Keratinocyte (primary cell): Measurements from ENCODE around the gene ZBP1. TPM values are rescaled to one million over a fixed set of nuclear protein-coding genes. Genes with fewer than 3 reads are reported as not detected.
A peak's percentile ranks its signal among the peaks of the same experiment; 100 is the strongest.

ENCODE experiments used
- DNase-seq: peaks from one replicate; pipeline ENCODE4 v3.0.0-alpha.2; 2011; ENCODE audit warnings: low read depth, missing footprints, low spot score
- FAIRE-seq: peaks from 2 replicates; lab custom pipeline; 2011; peaks lifted over from hg19 to GRCh38; lab: Jason Lieb, UNC
- H2AFZ ChIP-seq: 2 replicates; pipeline ENCODE4 v1.6.0; 2012; ENCODE audit warnings: low read length, control low read depth, inconsistent platforms; ENCODE audit not compliant: control insufficient read depth
- H3K27ac ChIP-seq: 2 replicates; pipeline ENCODE4 v1.5.1; 2011; ENCODE audit warnings: low read length; ENCODE audit not compliant: control insufficient read depth, insufficient read depth
- H3K27me3 ChIP-seq: 3 replicates; pipeline ENCODE4 v1.6.0; 2011; ENCODE audit warnings: low read length; ENCODE audit not compliant: control insufficient read depth, insufficient read depth; ENCODE audit errors: extremely low read depth
- H3K36me3 ChIP-seq, 2 experiments: 2 replicates in 1 of 2; 3 replicates in 1 of 2; pipeline ENCODE4 v1.5.1; 2011; ENCODE audit warnings: low read length in 2 of 2, mild to moderate bottlenecking in 1 of 2; ENCODE audit not compliant: control insufficient read depth in 2 of 2, insufficient read depth in 2 of 2; ENCODE audit errors: extremely low read depth in 1 of 2
- H3K4me1 ChIP-seq: 3 replicates; pipeline ENCODE4 v1.5.1; 2011; ENCODE audit warnings: low read length; ENCODE audit not compliant: control insufficient read depth, insufficient read depth; ENCODE audit errors: extremely low read depth
- H3K4me2 ChIP-seq: 3 replicates; pipeline ENCODE4 v1.6.0; 2011; ENCODE audit warnings: low read depth, low read length; ENCODE audit not compliant: control insufficient read depth, insufficient read depth; ENCODE audit errors: extremely low read depth
- H3K4me3 ChIP-seq, 3 experiments: fragments of 200-600 bp in 1 of 3; sonication (generic) in 1 of 3; 2 replicates in 2 of 3; 3 replicates in 1 of 3; pipeline ENCODE4 v1.5.1; 2011 to 2016; ENCODE audit warnings: low read length in 3 of 3, mild to moderate bottlenecking in 3 of 3, control low read depth in 2 of 3, inconsistent platforms in 1 of 3, low read depth in 1 of 3, mixed read lengths in 1 of 3, mixed run types in 1 of 3, moderate library complexity in 1 of 3; ENCODE audit not compliant: control insufficient read depth in 2 of 3, insufficient read depth in 2 of 3; ENCODE audit errors: extremely low read depth in 1 of 3
- H3K79me2 ChIP-seq: 2 replicates; pipeline ENCODE4 v1.6.0; 2012; ENCODE audit warnings: low read length; ENCODE audit not compliant: control insufficient read depth, insufficient read depth
- H3K9ac ChIP-seq: 3 replicates; pipeline ENCODE4 v1.6.0; 2011; ENCODE audit warnings: low read length; ENCODE audit not compliant: control insufficient read depth, insufficient read depth; ENCODE audit errors: extremely low read depth
- H3K9me1 ChIP-seq: 3 replicates; pipeline ENCODE4 v1.6.0; 2011; ENCODE audit warnings: low read length; ENCODE audit not compliant: control insufficient read depth, insufficient read depth; ENCODE audit errors: extremely low read depth
- H3K9me3 ChIP-seq: 2 replicates; pipeline ENCODE4 v1.5.1; 2012; ENCODE audit warnings: low read depth, low read length; ENCODE audit not compliant: control insufficient read depth
- H4K20me1 ChIP-seq: 3 replicates; pipeline ENCODE4 v1.6.0; 2011; ENCODE audit warnings: low read length; ENCODE audit not compliant: control insufficient read depth, insufficient read depth; ENCODE audit errors: extremely low read depth
- CTCF ChIP-seq, 3 experiments: IDR thresholded peaks in 1 of 3; conservative IDR thresholded peaks in 1 of 3; optimal IDR thresholded peaks in 1 of 3; 2 replicates in 2 of 3; 3 replicates in 1 of 3; pipeline versions ENCODE3 to v1.5.1; 2011; ENCODE audit warnings: low read length in 3 of 3, mild to moderate bottlenecking in 3 of 3, moderate library complexity in 2 of 3, control low read depth in 1 of 3, inconsistent platforms in 1 of 3; ENCODE audit not compliant: insufficient read depth in 2 of 3; ENCODE audit errors: extremely low read depth in 1 of 3
- EZH2 ChIP-seq: IDR thresholded peaks from one replicate; pipeline ENCODE4 v1.6.1; 2012; ENCODE audit warnings: inconsistent platforms, mild to moderate bottlenecking, low read length, moderate library complexity
- dilution Hi-C: fragments of 300-500 bp; cut with MboI; formaldehyde crosslinking; loops from one replicate; pipeline ENCODE4 v1.7.0; 2020; ENCODE audit warnings: low sequenced_read_pairs; ENCODE audit not compliant: extremely low pct_ligation_motif_present
- polyA plus RNA-seq, 5 experiments: library from polyadenylated mRNA; depleted of rRNA in 3 of 5; stranded (reverse) in 3 of 5; stranded (forward) in 1 of 5; unstranded in 1 of 5; fragments of >200 nt; gene quantifications; 1 replicate in 1 of 5; 2 replicates in 3 of 5; 3 replicates in 1 of 5; pipeline versions ENCODE4 v1.2.1 to v1.2.3, GENCODE V29; 2011 to 2012; ENCODE audit warnings: missing spikeins in 2 of 5, low read depth in 1 of 5, low replicate concordance in 1 of 5

ZBP1 gene
- polyA plus RNA-seq, 1 donor (not counting 4 experiments of a cell fraction or from before 2014, with no cell fraction given) = 0.08 TPM

GRCh38 chr20:57658833-57659516 is 38.7 kb upstream of the ZBP1 start:
- no peak for TF ChIP-seq EZH2
- FAIRE-seq = no peak
- H3K27me3 ChIP-seq = no peaks in the 10 kb centered on the region
- no peaks in the 10 kb centered on the region for H3K9me3 ChIP-seq
- peaks cover 10% of the 10 kb centered on the region for H3K9me1 ChIP-seq
- H3K4me2 ChIP-seq = no peak overlapping the region
- H4K20me1 ChIP-seq = peaks cover 58% of the 10 kb centered on the region
- H3K36me3 ChIP-seq = peaks cover 41 to 52% of the 10 kb centered on the region in 2 experiments
- no peak overlapping the region for H3K27ac ChIP-seq
- H3K4me3 ChIP-seq = no peak overlapping the region
- dilution Hi-C loops = no loop called here
- H3K79me2 ChIP-seq = peaks cover 69% of the 10 kb centered on the region
- no peak overlapping the region for H2AFZ ChIP-seq
- no peak for DNase-seq
- H3K4me1 ChIP-seq = peaks cover 30% of the 10 kb centered on the region
- H3K9ac ChIP-seq = no peak overlapping the region

- Histone ChIP-seq H3K79me2 (peaks cover 66% of the 10 kb centered on the region), H3K36me3 (peaks cover 43 to 53% of the 10 kb centered on the region in 2 experiments)
Measured at GRCh38 chr20:57658447-57658832, 38.2 kb upstream of the ZBP1 start.

More at GRCh38 chr20:57658447-57658832, 38.2 kb upstream of the ZBP1 start:
- TF ChIP-seq CTCF (optimal IDR thresholded peaks at IDR 0.05 in 1 of 3, IDR thresholded peaks at IDR 0.05 in 1 of 3, conservative IDR thresholded peaks at IDR 0.05 in 1 of 3; ENCODE audit: extremely low read depth in 1 of 3, insufficient read depth in 2 of 3, low read length in 3 of 3) (no peak), EZH2 (no peak)
- H2AFZ ChIP-seq = no peak overlapping the region
- peaks cover 58% of the 10 kb centered on the region for H4K20me1 ChIP-seq
- peaks cover 7% of the 10 kb centered on the region for H3K9me1 ChIP-seq
- no peaks in the 10 kb centered on the region for H3K27me3 ChIP-seq
- no peak for DNase-seq
- H3K4me1 ChIP-seq = peaks cover 30% of the 10 kb centered on the region
- H3K27ac ChIP-seq = no peak overlapping the region
- H3K4me3 ChIP-seq = no peak overlapping the region
- no peaks in the 10 kb centered on the region for H3K9me3 ChIP-seq
- FAIRE-seq = no peak
- no peak overlapping the region for H3K9ac ChIP-seq
- dilution Hi-C loops = no loop called here
- H3K4me2 ChIP-seq = peak overlapping the region; percentile 20
